GM13977 (cell line): ENCODE measurements around the gene CCN6.
"Not testable (repeated sequence)": the region's sequence is repeated elsewhere in the genome, so short reads cannot be mapped to it uniquely, and the experiment has no call there.

Experiments used
- DNase-seq: peaks from one replicate; pipeline ENCODE4 v3.0.0; 2012; ENCODE audit warnings: low spot score
- in situ Hi-C: fragments of 300-500 bp; cut with MboI; formaldehyde crosslinking; loops from one replicate; pipeline ENCODE4 v1.12.0; 2022; ENCODE audit warnings: low sequenced_read_pairs, low pct_unique_long_range_greater_than_20kb, mixed read lengths, inconsistent platforms; ENCODE audit not compliant: unreplicated experiment
- TF ChIP-seq, protein P1 (sequence below): IDR thresholded peaks from 2 replicates; pipeline ENCODE4 v1.5.1; 2012; ENCODE audit warnings: mild to moderate bottlenecking, control low read depth; ENCODE audit not compliant: insufficient read depth; ENCODE audit errors: extremely low read depth, missing control alignments

CCN6 gene

DNA sequence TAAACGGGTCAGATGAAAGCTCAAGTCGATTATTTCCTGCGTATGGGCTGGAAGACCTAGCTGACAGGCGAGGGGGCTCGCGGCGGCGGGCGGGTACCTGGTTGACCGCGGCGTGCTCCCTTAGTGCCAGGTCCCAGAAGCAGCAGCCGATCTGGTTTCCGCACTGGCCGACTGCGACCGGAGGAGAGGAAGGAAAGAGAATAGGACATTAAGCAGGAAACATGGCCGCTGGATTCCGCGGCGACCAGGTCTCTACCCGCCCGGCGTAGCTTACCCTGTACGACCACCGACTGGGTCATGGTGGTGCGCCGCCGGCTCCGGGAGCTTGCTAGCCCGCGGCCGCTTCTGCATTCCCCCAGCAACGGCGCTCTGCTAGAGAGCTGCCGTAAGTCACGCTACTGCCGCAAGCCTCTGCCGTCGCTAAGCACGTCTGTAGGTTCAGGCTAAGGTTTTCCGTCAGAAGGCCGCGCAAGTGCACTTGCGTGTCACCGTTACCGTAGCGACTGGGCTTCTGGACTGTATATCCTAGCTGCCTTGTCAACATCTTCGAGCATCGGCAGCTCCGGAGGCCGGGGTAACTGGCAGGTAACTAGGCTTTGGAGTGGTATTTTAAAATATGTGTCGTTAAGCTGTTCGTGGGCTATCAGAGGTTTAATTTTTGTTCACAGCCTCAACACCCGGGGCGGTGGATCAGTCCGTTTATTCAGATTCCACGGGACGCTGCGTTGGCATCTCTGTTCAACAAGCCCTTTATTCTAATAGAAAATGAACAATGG, 33.4 kb downstream of the CCN6 start, which contains the start of the genes FAM229B and TUBE1:
Gene FAM229B, plus strand, starts transcription at position 456 of the 776 bp plus-strand sequence. CDS start 11,693 bp downstream, outside the sequence.
Gene TUBE1, minus strand, starts transcription at position 347 of the 776 bp plus-strand sequence. Its CDS starts 48 bp downstream, at position 299.
- peak; percentile 85 for DNase-seq
- in situ Hi-C loops = no loop called here
- TF ChIP-seq, protein P1, sequence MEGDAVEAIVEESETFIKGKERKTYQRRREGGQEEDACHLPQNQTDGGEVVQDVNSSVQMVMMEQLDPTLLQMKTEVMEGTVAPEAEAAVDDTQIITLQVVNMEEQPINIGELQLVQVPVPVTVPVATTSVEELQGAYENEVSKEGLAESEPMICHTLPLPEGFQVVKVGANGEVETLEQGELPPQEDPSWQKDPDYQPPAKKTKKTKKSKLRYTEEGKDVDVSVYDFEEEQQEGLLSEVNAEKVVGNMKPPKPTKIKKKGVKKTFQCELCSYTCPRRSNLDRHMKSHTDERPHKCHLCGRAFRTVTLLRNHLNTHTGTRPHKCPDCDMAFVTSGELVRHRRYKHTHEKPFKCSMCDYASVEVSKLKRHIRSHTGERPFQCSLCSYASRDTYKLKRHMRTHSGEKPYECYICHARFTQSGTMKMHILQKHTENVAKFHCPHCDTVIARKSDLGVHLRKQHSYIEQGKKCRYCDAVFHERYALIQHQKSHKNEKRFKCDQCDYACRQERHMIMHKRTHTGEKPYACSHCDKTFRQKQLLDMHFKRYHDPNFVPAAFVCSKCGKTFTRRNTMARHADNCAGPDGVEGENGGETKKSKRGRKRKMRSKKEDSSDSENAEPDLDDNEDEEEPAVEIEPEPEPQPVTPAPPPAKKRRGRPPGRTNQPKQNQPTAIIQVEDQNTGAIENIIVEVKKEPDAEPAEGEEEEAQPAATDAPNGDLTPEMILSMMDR = no peak

DNA sequence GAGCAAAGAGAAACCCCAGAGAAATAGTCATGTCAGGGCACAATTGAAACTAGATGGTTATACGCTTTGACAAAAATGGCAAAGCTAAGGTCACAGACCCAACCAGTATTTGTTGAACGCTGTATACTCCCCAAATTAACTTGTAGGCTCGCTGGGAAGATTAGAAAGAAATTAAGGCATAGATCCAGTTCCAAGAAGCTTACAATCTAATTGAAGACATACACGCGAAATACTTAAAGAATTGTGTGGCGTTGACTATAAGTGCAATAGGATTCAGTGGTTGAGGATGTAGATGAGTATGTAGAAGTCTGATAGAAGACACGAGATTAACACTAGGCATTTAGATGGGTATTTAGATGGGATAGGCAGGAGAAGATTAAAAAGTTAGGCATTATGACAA, 34.0 kb downstream of the CCN6 start:
- no peak for DNase-seq
- TF ChIP-seq, protein P1 = no peak
- in situ Hi-C loops = no loop called here

DNA sequence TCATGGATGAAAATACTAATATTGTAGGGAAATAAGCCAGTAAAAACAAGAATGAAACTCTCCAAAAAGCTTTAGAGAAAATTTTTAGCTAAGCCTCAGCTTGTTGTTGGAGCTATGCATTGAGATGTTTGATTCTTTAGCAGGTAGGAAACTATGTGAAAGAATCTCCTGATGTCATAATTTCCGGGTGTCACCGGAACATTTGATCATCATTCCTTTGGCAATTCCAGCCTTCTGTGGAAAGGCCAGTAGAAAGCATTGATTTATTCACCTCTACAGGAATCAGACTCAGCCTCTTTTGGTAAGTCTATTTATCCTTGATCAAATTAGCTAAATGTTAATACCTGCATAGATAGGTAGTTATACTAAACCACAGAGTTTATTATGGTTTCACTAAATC, 43.0 kb downstream of the CCN6 start:
- DNase-seq = no peak
- TF ChIP-seq, protein P1 = no peak
- in situ Hi-C loops = no loop called here

DNA sequence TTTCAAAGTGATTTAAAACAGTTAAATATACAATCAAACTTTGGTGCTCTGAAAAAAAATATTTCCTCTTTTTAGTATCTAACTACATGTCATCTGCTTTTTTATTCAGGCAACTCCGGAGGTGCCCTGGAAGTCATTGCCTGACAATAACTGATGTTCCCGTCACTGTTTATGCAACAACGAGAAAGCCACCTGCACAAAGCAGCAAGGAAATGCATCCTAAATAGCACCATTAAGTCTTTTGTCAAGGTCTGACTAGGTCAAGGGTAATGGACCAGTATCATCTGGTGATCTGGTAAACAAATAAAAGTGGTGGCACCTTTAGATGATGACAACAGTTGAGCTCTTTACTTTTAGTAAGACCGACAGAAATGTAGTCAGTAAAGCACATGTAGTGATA, 46.7 kb downstream of the CCN6 start:
- in situ Hi-C loops = no loop called here
- TF ChIP-seq, protein P1 = no peak
- no peak for DNase-seq

DNA sequence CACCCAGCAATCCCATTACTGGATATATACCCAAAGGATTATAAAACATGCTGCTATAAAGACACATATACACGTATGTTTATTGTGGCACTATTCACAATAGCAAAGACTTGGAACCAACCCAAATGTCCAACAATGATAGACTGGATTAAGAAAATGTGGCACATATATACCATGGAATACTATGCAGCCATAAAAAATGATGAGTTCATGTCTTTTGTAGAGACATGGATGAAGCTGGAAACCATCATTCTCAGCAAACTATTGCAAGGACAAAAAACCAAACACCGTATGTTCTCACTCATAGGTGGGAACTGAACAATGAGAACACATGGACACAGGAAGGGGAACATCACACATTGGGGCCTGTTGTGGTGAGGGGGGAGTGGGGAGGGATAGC, 52.1 kb downstream of the CCN6 start:
- in situ Hi-C loops, DNase-seq: not testable (repeated sequence)

DNA sequence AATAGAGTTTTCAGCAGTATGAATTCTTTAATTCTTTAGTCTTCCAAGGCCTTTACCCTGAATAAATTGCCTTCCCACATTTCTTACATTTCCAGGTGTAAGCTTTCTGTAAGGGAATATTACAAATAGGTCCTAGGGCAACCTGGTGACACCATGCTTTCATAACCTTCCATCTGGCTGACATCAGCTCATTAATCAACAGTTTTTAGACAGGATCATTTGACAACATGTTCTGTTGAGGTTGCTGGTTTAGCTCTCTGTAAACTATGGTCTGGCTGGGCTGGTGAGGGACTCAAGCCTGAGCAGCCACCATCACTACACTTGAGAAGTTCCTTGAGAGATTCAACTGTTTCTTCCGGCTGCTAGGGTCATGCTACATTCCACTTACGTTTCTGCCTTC, 52.7 kb downstream of the CCN6 start:
- in situ Hi-C loops = no loop called here
- DNase-seq = no peak
- TF ChIP-seq, protein P1 = no peak

DNA sequence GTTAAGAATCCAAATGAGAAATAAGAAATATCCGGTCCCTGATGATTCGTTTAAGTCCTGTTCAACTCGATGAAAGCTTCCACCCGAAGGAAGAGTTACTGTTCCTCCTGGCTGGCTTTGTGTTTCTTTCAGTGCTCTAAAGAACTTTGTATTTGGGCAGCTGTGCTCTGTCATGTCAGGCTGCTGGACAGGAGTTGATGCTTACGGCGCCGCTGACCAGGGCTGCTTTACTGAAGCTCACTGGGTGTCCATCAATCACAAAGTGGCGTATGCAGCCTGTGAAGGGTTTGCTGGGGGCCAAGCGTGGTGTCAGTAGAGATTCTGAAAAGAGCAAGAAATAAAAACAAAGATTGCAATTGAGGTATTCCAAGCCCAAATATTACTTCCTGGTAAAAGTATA, 55.4 kb downstream of the CCN6 start:
- TF ChIP-seq, protein P1 = no peak
- DNase-seq = no peak
- in situ Hi-C loops = no loop called here
